NOMO-1 treated with dmso at 0.1 percent for 144 hours (cell line): ENCODE measurements around the gene F8.

Experiments used
- DNase-seq: peaks from one replicate; lab custom pipeline; 2025; ENCODE audit not compliant: unreplicated experiment; lab: John Stamatoyannopoulos, UW

Gene F8

DNA sequence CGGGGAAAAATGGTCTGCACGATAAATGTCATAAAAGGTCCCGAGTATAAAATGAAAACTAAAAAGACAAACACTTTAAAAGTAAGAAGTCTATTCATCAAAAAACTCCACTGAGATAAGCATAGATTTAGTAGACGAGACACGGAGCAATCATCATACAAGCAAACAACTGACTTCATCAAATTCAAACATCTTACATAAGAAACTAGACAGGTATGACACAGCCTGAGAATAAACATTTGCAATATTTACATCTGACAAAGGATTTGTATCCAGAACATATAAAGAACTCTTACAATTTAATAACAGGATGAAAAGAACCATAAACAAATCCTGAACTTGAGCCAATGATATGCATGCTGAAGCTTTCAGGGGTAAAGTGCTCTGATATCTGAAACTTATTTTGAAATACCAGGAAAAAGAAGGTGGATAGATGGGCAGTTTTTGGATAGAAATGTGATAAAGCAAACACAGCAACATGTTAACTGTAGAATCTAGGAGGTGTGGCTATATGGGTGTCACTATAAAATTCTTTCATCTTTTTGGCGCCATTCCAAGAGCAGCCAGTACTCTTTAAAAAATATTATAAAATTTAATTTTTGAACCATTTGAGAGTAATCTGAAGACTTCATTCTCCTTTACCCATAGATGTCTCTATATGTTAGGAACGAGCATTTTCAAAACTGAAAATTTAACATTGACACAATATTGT lies 229.3 kb downstream of the F8 start:
- DNase-seq: no peak

DNA sequence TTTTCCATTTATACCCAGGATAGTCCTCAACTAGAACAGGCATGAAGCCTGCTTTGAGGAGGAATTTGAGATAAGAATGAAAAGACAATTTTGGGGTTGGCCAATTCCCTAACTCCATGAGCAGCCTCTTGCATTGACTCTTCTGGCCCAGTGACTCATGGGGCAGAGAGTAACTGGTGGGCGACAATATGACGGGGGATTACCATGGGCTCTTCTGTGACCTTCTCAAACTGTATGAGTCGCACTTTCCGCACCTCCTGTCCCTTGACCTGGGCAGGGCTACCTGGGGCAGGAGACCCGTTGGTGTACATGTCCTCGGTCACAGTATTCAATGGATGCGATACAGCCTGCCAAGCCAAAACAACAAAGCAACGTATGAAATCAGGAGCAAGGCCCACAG lies 230.6 kb downstream of the F8 start:
- DNase-seq: no peak

GRCh38 chrX:154791467-154791866 lies 231.1 kb downstream of the F8 start:
- no peak for DNase-seq
